ENCODE data around the gene SYP. TPM values are rescaled to one million over a fixed set of nuclear protein-coding genes. Genes with fewer than 3 reads are reported as not detected.

SYP gene
- total and polyA plus RNA-seq, 10 of the 15 experiments (the other 5 are each of a cell fraction or from before 2014, with no cell fraction given), result 0.34 to 1.7 (median 0.74) TPM

DNA sequence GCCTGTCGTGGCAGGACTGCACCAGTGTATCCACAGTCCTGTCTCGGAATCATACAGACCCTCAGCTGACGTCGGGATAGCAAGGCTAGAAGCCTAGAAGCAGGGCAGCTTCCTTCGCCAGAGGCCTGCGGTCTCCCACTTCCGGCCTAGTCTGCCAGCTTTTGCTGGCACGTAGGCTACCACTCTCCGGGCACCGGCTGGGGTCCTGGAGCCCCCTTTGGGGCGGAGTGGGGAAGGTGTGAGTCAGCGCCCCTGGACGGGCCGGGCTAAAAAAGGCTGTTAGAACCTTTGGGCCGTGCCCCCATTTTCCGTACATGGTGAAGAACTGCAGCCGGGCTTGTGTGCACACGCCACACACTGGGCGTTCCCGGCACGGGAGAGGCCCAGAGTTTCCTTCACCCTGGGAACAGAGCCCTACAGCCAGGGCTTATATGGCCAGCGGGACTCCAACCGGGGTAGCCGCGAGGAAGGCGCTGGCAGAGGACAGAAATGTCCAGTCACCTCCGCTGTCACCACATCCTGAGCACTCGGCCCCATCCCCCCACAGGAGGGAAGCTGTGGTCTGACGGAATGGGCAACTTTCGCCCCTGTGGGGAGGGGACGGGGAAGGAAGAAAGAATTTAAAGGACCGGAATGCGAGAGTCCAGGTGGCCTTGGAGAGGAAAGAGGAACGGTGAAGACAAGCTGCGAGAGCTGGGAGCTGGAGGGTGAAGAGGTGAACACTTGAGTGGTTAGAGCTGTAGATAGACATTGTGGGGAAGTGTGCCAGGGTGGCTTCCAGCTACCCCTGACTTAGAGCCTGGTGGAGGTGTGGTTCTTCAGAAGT lies 32.9 kb downstream of the SYP start (continued):
- TF ChIP-seq, protein P1, sequence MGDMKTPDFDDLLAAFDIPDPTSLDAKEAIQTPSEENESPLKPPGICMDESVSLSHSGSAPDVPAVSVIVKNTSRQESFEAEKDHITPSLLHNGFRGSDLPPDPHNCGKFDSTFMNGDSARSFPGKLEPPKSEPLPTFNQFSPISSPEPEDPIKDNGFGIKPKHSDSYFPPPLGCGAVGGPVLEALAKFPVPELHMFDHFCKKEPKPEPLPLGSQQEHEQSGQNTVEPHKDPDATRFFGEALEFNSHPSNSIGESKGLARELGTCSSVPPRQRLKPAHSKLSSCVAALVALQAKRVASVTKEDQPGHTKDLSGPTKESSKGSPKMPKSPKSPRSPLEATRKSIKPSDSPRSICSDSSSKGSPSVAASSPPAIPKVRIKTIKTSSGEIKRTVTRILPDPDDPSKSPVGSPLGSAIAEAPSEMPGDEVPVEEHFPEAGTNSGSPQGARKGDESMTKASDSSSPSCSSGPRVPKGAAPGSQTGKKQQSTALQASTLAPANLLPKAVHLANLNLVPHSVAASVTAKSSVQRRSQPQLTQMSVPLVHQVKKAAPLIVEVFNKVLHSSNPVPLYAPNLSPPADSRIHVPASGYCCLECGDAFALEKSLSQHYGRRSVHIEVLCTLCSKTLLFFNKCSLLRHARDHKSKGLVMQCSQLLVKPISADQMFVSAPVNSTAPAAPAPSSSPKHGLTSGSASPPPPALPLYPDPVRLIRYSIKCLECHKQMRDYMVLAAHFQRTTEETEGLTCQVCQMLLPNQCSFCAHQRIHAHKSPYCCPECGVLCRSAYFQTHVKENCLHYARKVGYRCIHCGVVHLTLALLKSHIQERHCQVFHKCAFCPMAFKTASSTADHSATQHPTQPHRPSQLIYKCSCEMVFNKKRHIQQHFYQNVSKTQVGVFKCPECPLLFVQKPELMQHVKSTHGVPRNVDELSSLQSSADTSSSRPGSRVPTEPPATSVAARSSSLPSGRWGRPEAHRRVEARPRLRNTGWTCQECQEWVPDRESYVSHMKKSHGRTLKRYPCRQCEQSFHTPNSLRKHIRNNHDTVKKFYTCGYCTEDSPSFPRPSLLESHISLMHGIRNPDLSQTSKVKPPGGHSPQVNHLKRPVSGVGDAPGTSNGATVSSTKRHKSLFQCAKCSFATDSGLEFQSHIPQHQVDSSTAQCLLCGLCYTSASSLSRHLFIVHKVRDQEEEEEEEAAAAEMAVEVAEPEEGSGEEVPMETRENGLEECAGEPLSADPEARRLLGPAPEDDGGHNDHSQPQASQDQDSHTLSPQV (IDR thresholded peaks at IDR 0.05), result no peak
- TF ChIP-seq EGR1 (IDR thresholded peaks at IDR 0.05; ENCODE audit: borderline replicate concordance in 1 of 2, low read depth in 2 of 2, low read length in 2 of 2), result no peak
- TF ChIP-seq, protein P2, sequence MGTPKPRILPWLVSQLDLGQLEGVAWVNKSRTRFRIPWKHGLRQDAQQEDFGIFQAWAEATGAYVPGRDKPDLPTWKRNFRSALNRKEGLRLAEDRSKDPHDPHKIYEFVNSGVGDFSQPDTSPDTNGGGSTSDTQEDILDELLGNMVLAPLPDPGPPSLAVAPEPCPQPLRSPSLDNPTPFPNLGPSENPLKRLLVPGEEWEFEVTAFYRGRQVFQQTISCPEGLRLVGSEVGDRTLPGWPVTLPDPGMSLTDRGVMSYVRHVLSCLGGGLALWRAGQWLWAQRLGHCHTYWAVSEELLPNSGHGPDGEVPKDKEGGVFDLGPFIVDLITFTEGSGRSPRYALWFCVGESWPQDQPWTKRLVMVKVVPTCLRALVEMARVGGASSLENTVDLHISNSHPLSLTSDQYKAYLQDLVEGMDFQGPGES (IDR thresholded peaks at IDR 0.05), result no peak
- no peak for TF ChIP-seq YY1 (IDR thresholded peaks at IDR 0.05; ENCODE audit: low read depth, low read length)
- no peak for TF ChIP-seq KDM1A (IDR thresholded peaks at IDR 0.05; ENCODE audit: borderline replicate concordance)
- no peak for TF ChIP-seq NFYA (IDR thresholded peaks at IDR 0.05; ENCODE audit: borderline replicate concordance, low read depth, low read length)
- TF ChIP-seq, protein P3, sequence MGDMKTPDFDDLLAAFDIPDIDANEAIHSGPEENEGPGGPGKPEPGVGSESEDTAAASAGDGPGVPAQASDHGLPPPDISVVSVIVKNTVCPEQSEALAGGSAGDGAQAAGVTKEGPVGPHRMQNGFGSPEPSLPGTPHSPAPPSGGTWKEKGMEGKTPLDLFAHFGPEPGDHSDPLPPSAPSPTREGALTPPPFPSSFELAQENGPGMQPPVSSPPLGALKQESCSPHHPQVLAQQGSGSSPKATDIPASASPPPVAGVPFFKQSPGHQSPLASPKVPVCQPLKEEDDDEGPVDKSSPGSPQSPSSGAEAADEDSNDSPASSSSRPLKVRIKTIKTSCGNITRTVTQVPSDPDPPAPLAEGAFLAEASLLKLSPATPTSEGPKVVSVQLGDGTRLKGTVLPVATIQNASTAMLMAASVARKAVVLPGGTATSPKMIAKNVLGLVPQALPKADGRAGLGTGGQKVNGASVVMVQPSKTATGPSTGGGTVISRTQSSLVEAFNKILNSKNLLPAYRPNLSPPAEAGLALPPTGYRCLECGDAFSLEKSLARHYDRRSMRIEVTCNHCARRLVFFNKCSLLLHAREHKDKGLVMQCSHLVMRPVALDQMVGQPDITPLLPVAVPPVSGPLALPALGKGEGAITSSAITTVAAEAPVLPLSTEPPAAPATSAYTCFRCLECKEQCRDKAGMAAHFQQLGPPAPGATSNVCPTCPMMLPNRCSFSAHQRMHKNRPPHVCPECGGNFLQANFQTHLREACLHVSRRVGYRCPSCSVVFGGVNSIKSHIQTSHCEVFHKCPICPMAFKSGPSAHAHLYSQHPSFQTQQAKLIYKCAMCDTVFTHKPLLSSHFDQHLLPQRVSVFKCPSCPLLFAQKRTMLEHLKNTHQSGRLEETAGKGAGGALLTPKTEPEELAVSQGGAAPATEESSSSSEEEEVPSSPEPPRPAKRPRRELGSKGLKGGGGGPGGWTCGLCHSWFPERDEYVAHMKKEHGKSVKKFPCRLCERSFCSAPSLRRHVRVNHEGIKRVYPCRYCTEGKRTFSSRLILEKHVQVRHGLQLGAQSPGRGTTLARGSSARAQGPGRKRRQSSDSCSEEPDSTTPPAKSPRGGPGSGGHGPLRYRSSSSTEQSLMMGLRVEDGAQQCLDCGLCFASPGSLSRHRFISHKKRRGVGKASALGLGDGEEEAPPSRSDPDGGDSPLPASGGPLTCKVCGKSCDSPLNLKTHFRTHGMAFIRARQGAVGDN (IDR thresholded peaks at IDR 0.05), result no peak
- TF ChIP-seq NFYB (IDR thresholded peaks at IDR 0.05; ENCODE audit: insufficient read depth, low read depth, low read length), result no peak
- TF ChIP-seq CEBPB (IDR thresholded peaks at IDR 0.05; ENCODE audit: borderline replicate concordance in 1 of 2, low read depth in 2 of 2, low read length in 2 of 2), result no peak
- TF ChIP-seq IKZF1 (conservative IDR thresholded peaks at IDR 0.05), result peak; percentile 75
- TF ChIP-seq, protein P4, sequence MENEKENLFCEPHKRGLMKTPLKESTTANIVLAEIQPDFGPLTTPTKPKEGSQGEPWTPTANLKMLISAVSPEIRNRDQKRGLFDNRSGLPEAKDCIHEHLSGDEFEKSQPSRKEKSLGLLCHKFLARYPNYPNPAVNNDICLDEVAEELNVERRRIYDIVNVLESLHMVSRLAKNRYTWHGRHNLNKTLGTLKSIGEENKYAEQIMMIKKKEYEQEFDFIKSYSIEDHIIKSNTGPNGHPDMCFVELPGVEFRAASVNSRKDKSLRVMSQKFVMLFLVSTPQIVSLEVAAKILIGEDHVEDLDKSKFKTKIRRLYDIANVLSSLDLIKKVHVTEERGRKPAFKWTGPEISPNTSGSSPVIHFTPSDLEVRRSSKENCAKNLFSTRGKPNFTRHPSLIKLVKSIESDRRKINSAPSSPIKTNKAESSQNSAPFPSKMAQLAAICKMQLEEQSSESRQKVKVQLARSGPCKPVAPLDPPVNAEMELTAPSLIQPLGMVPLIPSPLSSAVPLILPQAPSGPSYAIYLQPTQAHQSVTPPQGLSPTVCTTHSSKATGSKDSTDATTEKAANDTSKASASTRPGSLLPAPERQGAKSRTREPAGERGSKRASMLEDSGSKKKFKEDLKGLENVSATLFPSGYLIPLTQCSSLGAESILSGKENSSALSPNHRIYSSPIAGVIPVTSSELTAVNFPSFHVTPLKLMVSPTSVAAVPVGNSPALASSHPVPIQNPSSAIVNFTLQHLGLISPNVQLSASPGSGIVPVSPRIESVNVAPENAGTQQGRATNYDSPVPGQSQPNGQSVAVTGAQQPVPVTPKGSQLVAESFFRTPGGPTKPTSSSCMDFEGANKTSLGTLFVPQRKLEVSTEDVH (IDR thresholded peaks at IDR 0.05; ENCODE audit: low read depth, partially characterized antibody), result no peak
- no peak for TF ChIP-seq BACH1 (IDR thresholded peaks at IDR 0.05; ENCODE audit: borderline replicate concordance)
- TF ChIP-seq ZNF217 (IDR thresholded peaks at IDR 0.05), result 0 out of 2 replicates have a peak, but pooled peaks have one; percentile 27

All from GM12878 (cell line).